Dendritic cell treated with granulocyte-macrophage colony-stimulating factor and Interleukin-4, amounts not matched to agents 40 ng/mL and 50 ng/mL, for 4 days (primary cell): ENCODE measurements around the gene MPP1.

Experiments
- H3K27ac Mint-ChIP-seq: one replicate; pipeline ENCODE4 v1.8.0; 2022; ENCODE audit warnings: mild to moderate bottlenecking, mixed read lengths
- H3K27me3 Mint-ChIP-seq: one replicate; pipeline ENCODE4 v1.8.0; 2022; ENCODE audit warnings: mild to moderate bottlenecking, mixed read lengths
- H3K36me3 Mint-ChIP-seq: one replicate; pipeline ENCODE4 v1.8.0; 2022; ENCODE audit warnings: low read depth, mixed read lengths
- H3K4me1 Mint-ChIP-seq: one replicate; pipeline ENCODE4 v1.8.0; 2022; ENCODE audit warnings: low read depth, mixed read lengths
- H3K4me3 Mint-ChIP-seq: one replicate; pipeline ENCODE4 v1.8.0; 2022; ENCODE audit warnings: mild to moderate bottlenecking, moderate library complexity, mixed read lengths
- H3K9me3 Mint-ChIP-seq: one replicate; pipeline ENCODE4 v1.8.0; 2022; ENCODE audit warnings: mixed read lengths
- intact Hi-C: fragments of 100-400 bp; cut with micrococcal nuclease; formaldehyde crosslinking; loops from one replicate; pipeline ENCODE4 v1.15.0; 2022

Gene MPP1

GRCh38 chrX:154775419-154776349 is 29.6 kb downstream of the MPP1 start:
- Mint-ChIP-seq H3K27me3 (no peaks in the 10 kb centered on the region), H3K27ac (peak overlapping the region; percentile 16), H3K4me3 (no peak overlapping the region), H3K9me3 (no peaks in the 10 kb centered on the region), H3K36me3 (peaks cover 86% of the 10 kb centered on the region), H3K4me1 (peaks cover 14% of the 10 kb centered on the region)
- intact Hi-C loops, result no loop called here

- Mint-ChIP-seq H3K27me3 (no peaks in the 10 kb centered on the region), H3K27ac (peak overlapping the region; percentile 19), H3K4me1 (peaks cover 14% of the 10 kb centered on the region), H3K36me3 (peaks cover 91% of the 10 kb centered on the region), H3K9me3 (no peaks in the 10 kb centered on the region), H3K4me3 (no peak overlapping the region)
- intact Hi-C loops, result no loop called here
Measured at GRCh38 chrX:154774622-154775021, 30.7 kb downstream of the MPP1 start.

- Mint-ChIP-seq H3K36me3 (peaks cover 31% of the 10 kb centered on the region), H3K27me3 (no peaks in the 10 kb centered on the region)
- intact Hi-C loops, result loop anchor here (1.0 kb wide), 1 partner anchor 12 kb away; no protein-coding TSS in a partner anchor
Measured at GRCh38 chrX:154762537-154763296, 42.6 kb downstream of the MPP1 start, which contains the start of gene DKC1. TSS of gene DKC1 (plus strand) at chrX:154762864. CDS start at chrX:154762966, 102 bp downstream.

GRCh38 chrX:154761977-154762536 is 43.2 kb downstream of the MPP1 start:
- Mint-ChIP-seq H3K4me3 (peak overlapping the region; percentile 84), H3K27ac (peak overlapping the region; percentile 89), H3K9me3 (no peaks in the 10 kb centered on the region), H3K36me3 (peaks cover 24% of the 10 kb centered on the region), H3K4me1 (peaks cover 9% of the 10 kb centered on the region), H3K27me3 (no peaks in the 10 kb centered on the region)
- intact Hi-C loops, result no loop called here

More at GRCh38 chrX:154762537-154763296, 42.6 kb downstream of the MPP1 start, which contains the start of gene DKC1:
- Mint-ChIP-seq H3K4me3 (peak within 1 kb of the TSS; percentile 84), H3K27ac (peak within 1 kb of the TSS; percentile 89), H3K4me1 (peaks cover 9% of the 10 kb centered on the region), H3K9me3 (no peaks in the 10 kb centered on the region)

- no peaks in the 10 kb centered on the region for H3K27me3 Mint-ChIP-seq
- H3K9me3 Mint-ChIP-seq, result no peaks in the 10 kb centered on the region
- intact Hi-C loops, result loop anchor here (10.0 kb wide), 1 partner anchor 46 kb away; the partner anchor contains the start of gene MPP1
- no peak overlapping the region for H3K27ac Mint-ChIP-seq
- no peaks in the 10 kb centered on the region for H3K36me3 Mint-ChIP-seq
- no peaks in the 10 kb centered on the region for H3K4me1 Mint-ChIP-seq
- no peak overlapping the region for H3K4me3 Mint-ChIP-seq
Measured at GRCh38 chrX:154758696-154759095, 46.6 kb downstream of the MPP1 start.

GRCh38 chrX:154751669-154752271 is 53.5 kb downstream of the MPP1 start:
- H3K27me3 Mint-ChIP-seq, result no peaks in the 10 kb centered on the region
- no peaks in the 10 kb centered on the region for H3K36me3 Mint-ChIP-seq
- peaks cover 6% of the 10 kb centered on the region for H3K4me1 Mint-ChIP-seq
- peak overlapping the region; percentile 82 for H3K4me3 Mint-ChIP-seq
- peak overlapping the region; percentile 86 for H3K27ac Mint-ChIP-seq
- no peaks in the 10 kb centered on the region for H3K9me3 Mint-ChIP-seq
- intact Hi-C loops, result loop anchor here (10.0 kb wide), 1 partner anchor 53 kb away; the partner anchor contains the start of gene MPP1

- no peaks in the 10 kb centered on the region for H3K27me3 Mint-ChIP-seq
- H3K36me3 Mint-ChIP-seq, result no peaks in the 10 kb centered on the region
- H3K9me3 Mint-ChIP-seq, result no peaks in the 10 kb centered on the region
- H3K4me1 Mint-ChIP-seq, result peaks cover 6% of the 10 kb centered on the region
- H3K4me3 Mint-ChIP-seq, result peak overlapping the region; percentile 82
- peak overlapping the region; percentile 86 for H3K27ac Mint-ChIP-seq
- intact Hi-C loops, result loop anchor here (10.0 kb wide), 1 partner anchor 54 kb away; the partner anchor contains the start of gene MPP1
Measured at GRCh38 chrX:154751203-154751668, 54.0 kb downstream of the MPP1 start.

GRCh38 chrX:154750301-154751202 is 54.7 kb downstream of the MPP1 start, which contains the start of gene GAB3:
TSS of gene GAB3 (minus strand) at chrX:154751077. CDS start at chrX:154751025, 52 bp downstream.
- no peaks in the 10 kb centered on the region for H3K27me3 Mint-ChIP-seq
- no peaks in the 10 kb centered on the region for H3K36me3 Mint-ChIP-seq
- no peaks in the 10 kb centered on the region for H3K9me3 Mint-ChIP-seq
- H3K27ac Mint-ChIP-seq, result peak within 1 kb of the TSS; percentile 86
- peaks cover 6% of the 10 kb centered on the region for H3K4me1 Mint-ChIP-seq
- peak within 1 kb of the TSS; percentile 84 for H3K4me3 Mint-ChIP-seq
- intact Hi-C loops, result loop anchor here (1.0 to 10.0 kb wide), 2 partner anchors 13 to 54 kb away; partner anchors contain the start of gene MPP1

- no peaks in the 10 kb centered on the region for H3K27me3 Mint-ChIP-seq
- H3K36me3 Mint-ChIP-seq, result no peaks in the 10 kb centered on the region
- intact Hi-C loops, result loop anchor here (1.0 to 10.0 kb wide), 4 partner anchors 13 to 87 kb away; partner anchors contain the start of gene MPP1
- no peaks in the 10 kb centered on the region for H3K9me3 Mint-ChIP-seq
- peaks cover 6% of the 10 kb centered on the region for H3K4me1 Mint-ChIP-seq
- H3K27ac Mint-ChIP-seq, result peak overlapping the region; percentile 79
- peak overlapping the region; percentile 84 for H3K4me3 Mint-ChIP-seq
Measured at GRCh38 chrX:154749856-154750255, 55.4 kb downstream of the MPP1 start.

GRCh38 chrX:154748712-154749339 is 56.5 kb downstream of the MPP1 start:
- H3K9me3 Mint-ChIP-seq, result no peaks in the 10 kb centered on the region
- H3K36me3 Mint-ChIP-seq, result no peaks in the 10 kb centered on the region
- intact Hi-C loops, result loop anchor here (5.0 kb wide), 2 partner anchors 37 to 88 kb away; no protein-coding TSS in a partner anchor
- no peak overlapping the region for H3K27ac Mint-ChIP-seq
- H3K4me3 Mint-ChIP-seq, result peak overlapping the region; percentile 42
- peaks cover 6% of the 10 kb centered on the region for H3K4me1 Mint-ChIP-seq
- H3K27me3 Mint-ChIP-seq, result no peaks in the 10 kb centered on the region

- no peak overlapping the region for H3K27ac Mint-ChIP-seq
- no peak overlapping the region for H3K4me3 Mint-ChIP-seq
- H3K9me3 Mint-ChIP-seq, result no peaks in the 10 kb centered on the region
- intact Hi-C loops, result no loop called here
- peaks cover 31% of the 10 kb centered on the region for H3K4me1 Mint-ChIP-seq
- H3K27me3 Mint-ChIP-seq, result no peaks in the 10 kb centered on the region
- peaks cover 20% of the 10 kb centered on the region for H3K36me3 Mint-ChIP-seq
Measured at GRCh38 chrX:154742613-154743012, 62.7 kb downstream of the MPP1 start.

- intact Hi-C loops, result no loop called here
- H3K27me3 Mint-ChIP-seq, result no peaks in the 10 kb centered on the region
- no peak overlapping the region for H3K27ac Mint-ChIP-seq
- H3K4me3 Mint-ChIP-seq, result no peak overlapping the region
- H3K9me3 Mint-ChIP-seq, result no peaks in the 10 kb centered on the region
- peaks cover 39% of the 10 kb centered on the region for H3K36me3 Mint-ChIP-seq
- peaks cover 53% of the 10 kb centered on the region for H3K4me1 Mint-ChIP-seq
Measured at GRCh38 chrX:154739952-154740465, 65.3 kb downstream of the MPP1 start.
